ENCODE measurements around the gene PLCB3. TPM values are rescaled to one million over a fixed set of nuclear protein-coding genes. Genes with fewer than 3 reads are reported as not detected.
A peak's percentile ranks its signal among the peaks of the same experiment; 100 is the strongest.

The PLCB3 gene
- total RNA-seq, 1 experiment from 2014 or later, result 40.6 TPM

DNA sequence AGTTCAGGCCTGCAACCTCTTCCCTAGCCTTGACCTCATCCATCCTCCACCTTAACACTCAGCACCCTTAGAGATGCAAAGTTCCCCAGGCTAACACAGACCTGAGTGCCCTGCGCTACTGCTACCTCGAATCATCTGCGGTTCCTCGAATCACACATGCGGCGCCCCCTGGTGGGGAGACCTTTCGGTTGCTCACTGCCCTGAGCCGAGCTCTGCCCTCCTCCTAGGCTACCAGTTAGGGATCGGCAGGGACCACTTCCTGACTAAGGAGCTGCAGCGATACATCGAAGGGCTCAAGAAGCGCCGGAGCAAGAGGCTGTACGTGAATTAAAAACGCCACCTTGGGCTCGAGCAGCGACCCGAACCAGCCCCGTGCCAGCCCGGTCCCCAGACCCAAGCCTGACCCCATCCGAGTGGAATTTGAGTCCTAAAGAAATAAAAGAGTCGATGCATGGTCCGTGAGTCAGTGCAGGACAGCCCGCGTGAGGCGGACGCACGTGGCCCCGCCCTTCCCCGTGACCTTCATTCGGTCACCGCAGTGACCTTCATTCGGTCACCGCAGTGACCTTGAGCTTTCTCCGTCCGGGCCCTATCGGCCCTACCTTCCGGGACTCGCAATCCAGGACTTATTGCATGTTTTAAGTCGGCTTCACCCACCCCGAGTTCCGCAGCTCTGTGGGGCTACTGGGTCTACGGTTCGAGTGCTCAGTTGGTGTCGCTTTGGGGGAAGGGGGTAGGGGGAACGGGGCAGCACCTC is 53.2 kb downstream of the PLCB3 start:
- CTCF ChIA-PET, result interaction anchor here (0.5 to 5.8 kb wide), 25 partner anchors 8 to 805 kb away, joined by 3 to 61 read pairs (median 5); partner anchors contain the start of genes BAD, FKBP2, GPR137 and NUDT22
- POLR2A ChIA-PET, result interaction anchor here (0.6 to 3.5 kb wide), 15 partner anchors 13 to 1639 kb away, joined by 3 to 86 read pairs (median 6); partner anchors contain the start of genes BAD, FKBP2, NUDT22 and PLCB3
- Mint-ChIP-seq H3K4me1 (ENCODE audit: low read depth, unreplicated experiment) (peaks cover 9% of the 10 kb centered on the region), H3K36me3 (ENCODE audit: insufficient read depth, unreplicated experiment) (peaks cover 44% of the 10 kb centered on the region), H3K9me3 (ENCODE audit: unreplicated experiment) (no peaks in the 10 kb centered on the region), H3K4me3 (ENCODE audit: unreplicated experiment) (peak overlapping the region; percentile 97), H3K27ac (ENCODE audit: unreplicated experiment) (peak overlapping the region; percentile 99), H3K27me3 (ENCODE audit: insufficient read depth, unreplicated experiment) (no peaks in the 10 kb centered on the region)
- H3K4me1 ChIP-seq, result peaks cover 28% of the 10 kb centered on the region
- peak; percentile 93 to 95 for DNase-seq
- no peaks in the 10 kb centered on the region for H3K9me3 ChIP-seq
- TF ChIP-seq, protein P1, sequence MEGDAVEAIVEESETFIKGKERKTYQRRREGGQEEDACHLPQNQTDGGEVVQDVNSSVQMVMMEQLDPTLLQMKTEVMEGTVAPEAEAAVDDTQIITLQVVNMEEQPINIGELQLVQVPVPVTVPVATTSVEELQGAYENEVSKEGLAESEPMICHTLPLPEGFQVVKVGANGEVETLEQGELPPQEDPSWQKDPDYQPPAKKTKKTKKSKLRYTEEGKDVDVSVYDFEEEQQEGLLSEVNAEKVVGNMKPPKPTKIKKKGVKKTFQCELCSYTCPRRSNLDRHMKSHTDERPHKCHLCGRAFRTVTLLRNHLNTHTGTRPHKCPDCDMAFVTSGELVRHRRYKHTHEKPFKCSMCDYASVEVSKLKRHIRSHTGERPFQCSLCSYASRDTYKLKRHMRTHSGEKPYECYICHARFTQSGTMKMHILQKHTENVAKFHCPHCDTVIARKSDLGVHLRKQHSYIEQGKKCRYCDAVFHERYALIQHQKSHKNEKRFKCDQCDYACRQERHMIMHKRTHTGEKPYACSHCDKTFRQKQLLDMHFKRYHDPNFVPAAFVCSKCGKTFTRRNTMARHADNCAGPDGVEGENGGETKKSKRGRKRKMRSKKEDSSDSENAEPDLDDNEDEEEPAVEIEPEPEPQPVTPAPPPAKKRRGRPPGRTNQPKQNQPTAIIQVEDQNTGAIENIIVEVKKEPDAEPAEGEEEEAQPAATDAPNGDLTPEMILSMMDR (IDR thresholded peaks at IDR 0.05; ENCODE audit: insufficient read depth in 1 of 2, low read depth in 1 of 2, low read length in 1 of 2, severe bottlenecking in 1 of 2, unreplicated experiment in 1 of 2), result peak; percentile 87 to 97
- intact Hi-C loops (cut with micrococcal nuclease; ENCODE audit: unreplicated experiment), result loop anchor here (1.0 to 2.0 kb wide), 5 partner anchors 13 to 64 kb away; partner anchors contain the start of genes BAD, FKBP2, GPR137 and PLCB3
- peak overlapping the region; percentile 65 for H3K4me3 ChIP-seq (ENCODE audit: low read depth, low read length)
- BruUV-seq (replicated peaks), result TSS peak; percentile 98
- peaks cover 3% of the 10 kb centered on the region; the same call in 1 of the 2 replicates for H3K36me3 ChIP-seq (ENCODE audit: control insufficient read depth, insufficient read depth, low read length)
- H3K27me3 ChIP-seq (replicated peaks; ENCODE audit: control insufficient read depth, insufficient read depth, low read length), result no peaks in the 10 kb centered on the region

DNA sequence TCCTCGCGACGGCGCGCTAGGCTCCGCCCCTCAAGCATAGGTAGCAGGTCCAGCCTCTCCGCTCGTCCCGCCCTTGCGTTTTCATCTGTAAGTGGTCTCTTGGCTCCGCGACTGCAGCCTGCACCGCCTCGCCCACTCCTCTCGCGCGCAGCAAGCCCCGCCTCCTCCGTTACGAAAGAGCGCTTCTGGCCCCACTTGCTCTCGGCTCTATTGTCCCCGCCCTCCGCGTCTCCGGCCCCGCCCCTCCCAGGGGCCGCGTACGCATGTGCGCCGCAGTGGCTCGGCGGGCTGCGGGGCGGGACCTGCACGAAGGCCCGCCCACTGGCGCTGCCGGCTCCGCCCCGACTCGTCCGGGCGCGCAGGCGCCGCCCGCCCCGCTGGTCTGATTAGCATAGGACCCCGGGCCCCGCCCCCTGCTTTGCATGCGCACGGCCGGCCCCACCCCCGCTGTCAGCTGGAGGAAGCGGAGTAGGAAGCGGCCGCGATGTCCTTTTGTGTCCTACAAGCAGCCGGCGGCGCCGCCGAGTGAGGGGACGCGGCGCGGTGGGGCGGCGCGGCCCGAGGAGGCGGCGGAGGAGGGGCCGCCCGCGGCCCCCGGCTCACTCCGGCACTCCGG is 53.9 kb downstream of the PLCB3 start, which contains the start of gene ESRRA:
TSS of gene ESRRA (plus strand) at position 450 of the 616 bp plus-strand sequence. CDS start 1,656 bp downstream, outside the sequence.
- no peaks in the 10 kb centered on the region for H3K27me3 Mint-ChIP-seq (ENCODE audit: insufficient read depth, unreplicated experiment)
- H3K9me3 Mint-ChIP-seq (ENCODE audit: unreplicated experiment), result no peaks in the 10 kb centered on the region
- H3K36me3 Mint-ChIP-seq (ENCODE audit: insufficient read depth, unreplicated experiment), result peaks cover 48% of the 10 kb centered on the region
- ChIA-PET CTCF (interaction anchor here (0.5 to 5.8 kb wide), 22 partner anchors 9 to 119 kb away, joined by 3 to 61 read pairs (median 5); partner anchors contain the start of genes BAD, FKBP2, GPR137 and NUDT22), POLR2A (interaction anchor here (0.6 to 3.5 kb wide), 15 partner anchors 12 to 1714 kb away, joined by 3 to 86 read pairs (median 6); partner anchors contain the start of genes BAD, FKBP2, PLCB3 and PRDX5)
- TF ChIP-seq, protein P1 (IDR thresholded peaks at IDR 0.05; ENCODE audit: insufficient read depth in 1 of 2, low read depth in 1 of 2, low read length in 1 of 2, severe bottlenecking in 1 of 2, unreplicated experiment in 1 of 2), result no peak
- H3K4me3 Mint-ChIP-seq (ENCODE audit: unreplicated experiment), result peak within 1 kb of the TSS; percentile 97
- peaks cover 3% of the 10 kb centered on the region; the same call in 1 of the 2 replicates for H3K36me3 ChIP-seq (ENCODE audit: control insufficient read depth, insufficient read depth, low read length)
- peaks cover 28% of the 10 kb centered on the region for H3K4me1 ChIP-seq
- peak within 1 kb of the TSS; percentile 65 for H3K4me3 ChIP-seq (ENCODE audit: low read depth, low read length)
- H3K27ac Mint-ChIP-seq (ENCODE audit: unreplicated experiment), result peak within 1 kb of the TSS; percentile 99
- no peaks in the 10 kb centered on the region for H3K27me3 ChIP-seq (replicated peaks; ENCODE audit: control insufficient read depth, insufficient read depth, low read length)
- peaks cover 9% of the 10 kb centered on the region for H3K4me1 Mint-ChIP-seq (ENCODE audit: low read depth, unreplicated experiment)
- no TSS peak for BruUV-seq (replicated peaks)
- intact Hi-C loops (cut with micrococcal nuclease; ENCODE audit: unreplicated experiment), result loop anchor here (1.0 to 2.0 kb wide), 4 partner anchors 12 to 64 kb away; partner anchors contain the start of genes BAD, FKBP2, GPR137 and TRMT112
- DNase-seq, result peak; percentile 99 to 100
- no peaks in the 10 kb centered on the region for H3K9me3 ChIP-seq
